H1 (cell line): Measurements from ENCODE around the gene TCF19. TPM values are rescaled to one million over a fixed set of nuclear protein-coding genes. Genes with fewer than 3 reads are reported as not detected.

Experiments
- CTCF ChIA-PET: fragments of 300-600 bp; sonication (Branson Sonifier 250); formaldehyde crosslinking; loops from one replicate; lab custom pipeline; 2021; ENCODE audit not compliant: partially characterized antibody; lab: Charles Lee
- POLR2A ChIA-PET: fragments of 300-600 bp; sonication (Branson Sonifier 250); formaldehyde crosslinking; loops from one replicate; lab custom pipeline; 2021; ENCODE audit warnings: inconsistent platforms; ENCODE audit not compliant: partially characterized antibody; lab: Charles Lee
- DNase-seq, 2 experiments: peaks; one replicate each; pipeline versions ENCODE4 v3.0.0 to v3.0.0-alpha.2; 2010 to 2022; ENCODE audit warnings: low spot score in 2 of 2, low read depth in 1 of 2, mixed read lengths in 1 of 2
- FAIRE-seq: peaks from 2 replicates; lab custom pipeline; 2011; peaks lifted over from hg19 to GRCh38; lab: Jason Lieb, UNC
- H2AFZ ChIP-seq: 2 replicates; pipeline ENCODE4 v1.8.1; 2012; ENCODE audit warnings: low read length, inconsistent platforms
- H2AK5ac ChIP-seq: 2 replicates; pipeline ENCODE4 v1.6.1; 2013; ENCODE audit warnings: low read depth, low read length
- H2BK120ac ChIP-seq: replicated peaks from 2 replicates; pipeline ENCODE3; 2013; ENCODE audit warnings: low read depth, low read length, inconsistent platforms
- H2BK12ac ChIP-seq: 2 replicates; pipeline ENCODE4 v1.6.1; 2013; ENCODE audit warnings: low read depth, low read length
- H2BK15ac ChIP-seq: 2 replicates; pipeline ENCODE4 v1.6.1; 2013; ENCODE audit warnings: low read length
- H2BK20ac ChIP-seq: 2 replicates; pipeline ENCODE4 v1.6.1; 2013; ENCODE audit warnings: low read length
- H2BK5ac ChIP-seq: 2 replicates; pipeline ENCODE4 v1.6.1; 2013; ENCODE audit warnings: low read depth, low read length
- H3K14ac ChIP-seq: 2 replicates; pipeline ENCODE4 v1.6.1; 2013; ENCODE audit warnings: inconsistent platforms; ENCODE audit not compliant: insufficient read length
- H3K18ac ChIP-seq: 2 replicates; pipeline ENCODE4 v1.6.1; 2013; ENCODE audit warnings: low read length; ENCODE audit errors: extremely low read depth
- H3K23ac ChIP-seq: 2 replicates; pipeline ENCODE4 v1.6.1; 2013; ENCODE audit warnings: inconsistent platforms; ENCODE audit not compliant: insufficient read length
- H3K23me2 ChIP-seq: 2 replicates; pipeline ENCODE4 v1.6.1; 2013; ENCODE audit warnings: low read depth, low read length
- H3K27ac ChIP-seq: 2 replicates; pipeline ENCODE4 v1.6.1; 2011; ENCODE audit warnings: low read depth, low read length, inconsistent platforms
- H3K27me3 ChIP-seq, 4 experiments: replicated peaks in 1 of 4; 1 replicate in 1 of 4; 2 replicates in 3 of 4; pipeline versions ENCODE4 v1.6.1 to v1.8.1; 2011 to 2013; ENCODE audit warnings: low read length in 3 of 4, mild to moderate bottlenecking in 3 of 4, inconsistent platforms in 2 of 4, mixed read lengths in 2 of 4, moderate library complexity in 1 of 4; ENCODE audit not compliant: control insufficient read depth in 3 of 4, insufficient read depth in 3 of 4; ENCODE audit errors: extremely low read depth in 1 of 4
- H3K36me3 ChIP-seq, 4 experiments: 2 replicates each; pipeline versions ENCODE4 v1.6.1 to v1.8.1; 2011 to 2013; ENCODE audit warnings: mild to moderate bottlenecking in 4 of 4, low read length in 3 of 4, moderate library complexity in 2 of 4, control low read depth in 1 of 4, inconsistent platforms in 1 of 4; ENCODE audit not compliant: insufficient read depth in 4 of 4, control insufficient read depth in 2 of 4
- H3K4ac ChIP-seq: replicated peaks from 2 replicates; pipeline ENCODE3; 2013; ENCODE audit warnings: low read length, low read depth, mixed read lengths, inconsistent platforms; ENCODE audit not compliant: insufficient read length
- H3K4me1 ChIP-seq, 4 experiments: replicated peaks in 1 of 4; 1 replicate in 1 of 4; 2 replicates in 3 of 4; pipeline versions ENCODE4 v1.6.1 to v1.8.1; 2011 to 2013; ENCODE audit warnings: low read length in 3 of 4, inconsistent platforms in 2 of 4, mixed read lengths in 1 of 4; ENCODE audit not compliant: insufficient read depth in 4 of 4, control insufficient read depth in 3 of 4
- H3K4me2 ChIP-seq, 2 experiments: 2 replicates each; pipeline versions ENCODE4 v1.6.1 to v1.8.1; 2011 to 2013; ENCODE audit warnings: low read depth in 2 of 2, low read length in 2 of 2, control low read depth in 1 of 2, inconsistent platforms in 1 of 2, mild to moderate bottlenecking in 1 of 2; ENCODE audit not compliant: insufficient read depth in 1 of 2
- H3K4me3 ChIP-seq, 4 experiments: fragments of 200-600, 300-600 bp in 1 of 4; sonication (generic), shearing (Covaris generic), sonication (Bioruptor Twin) in 1 of 4; 2 replicates each; pipeline versions ENCODE4 v1.5.1 to v1.8.1; 2011 to 2016; ENCODE audit warnings: low read length in 4 of 4, low read depth in 3 of 4, control low read depth in 2 of 4, inconsistent platforms in 2 of 4, mild to moderate bottlenecking in 2 of 4, mixed read lengths in 1 of 4, moderate library complexity in 1 of 4; ENCODE audit not compliant: insufficient read depth in 2 of 4; ENCODE audit errors: extremely low read depth in 1 of 4
- H3K56ac ChIP-seq: replicated peaks from 2 replicates; pipeline ENCODE3; 2013; ENCODE audit warnings: low read depth, mild to moderate bottlenecking, mixed read lengths, low read length, inconsistent platforms; ENCODE audit not compliant: insufficient read length
- H3K79me1 ChIP-seq: 2 replicates; pipeline ENCODE4 v1.6.1; 2013; ENCODE audit warnings: low read depth, low read length, control low read depth
- H3K79me2 ChIP-seq, 2 experiments: 2 replicates each; pipeline versions ENCODE4 v1.6.1 to v1.8.1; 2012 to 2013; ENCODE audit warnings: low read length in 2 of 2, mild to moderate bottlenecking in 2 of 2, inconsistent platforms in 1 of 2; ENCODE audit not compliant: insufficient read depth in 2 of 2, control insufficient read depth in 1 of 2
- H3K9ac ChIP-seq, 4 experiments: replicated peaks in 1 of 4; 1 replicate in 1 of 4; 2 replicates in 3 of 4; pipeline versions ENCODE4 v1.6.1 to v1.8.1; 2011 to 2013; ENCODE audit warnings: low read depth in 3 of 4, low read length in 3 of 4, control low read depth in 2 of 4, mild to moderate bottlenecking in 2 of 4, moderate library complexity in 2 of 4, inconsistent platforms in 1 of 4; ENCODE audit errors: extremely low read depth in 1 of 4
- H3K9me3 ChIP-seq, 2 experiments: 2 replicates each; pipeline versions ENCODE4 v1.6.1 to v1.8.1; 2012 to 2013; ENCODE audit warnings: mild to moderate bottlenecking in 2 of 2, moderate library complexity in 2 of 2, control low read depth in 1 of 2, inconsistent platforms in 1 of 2, low read depth in 1 of 2, low read length in 1 of 2, mixed read lengths in 1 of 2; ENCODE audit not compliant: insufficient read depth in 2 of 2
- H4K20me1 ChIP-seq, 2 experiments: replicated peaks in 1 of 2; 2 replicates each; pipeline versions ENCODE3 to v1.8.1; 2011 to 2013; ENCODE audit warnings: inconsistent platforms in 2 of 2, low read length in 2 of 2, mild to moderate bottlenecking in 1 of 2; ENCODE audit not compliant: insufficient read depth in 2 of 2, control insufficient read depth in 1 of 2
- H4K5ac ChIP-seq: 2 replicates; pipeline ENCODE4 v1.6.1; 2013; ENCODE audit warnings: low read length, low read depth, mixed read lengths, inconsistent platforms; ENCODE audit not compliant: insufficient read length
- H4K8ac ChIP-seq: 2 replicates; pipeline ENCODE4 v1.8.0; 2013; ENCODE audit warnings: mild to moderate bottlenecking, moderate library complexity, low read length, inconsistent platforms; ENCODE audit not compliant: insufficient read depth; ENCODE audit errors: extremely low read depth
- H4K91ac ChIP-seq: replicated peaks from 2 replicates; pipeline ENCODE3; 2013; ENCODE audit warnings: low read length, mixed read lengths, inconsistent platforms; ENCODE audit not compliant: insufficient read length
- BACH1 ChIP-seq: IDR thresholded peaks from 2 replicates; pipeline ENCODE4 v1.6.1; 2012; ENCODE audit warnings: low read length, improper control_type of control experiment
- BCL11A ChIP-seq, 2 experiments: IDR thresholded peaks; one replicate each; pipeline ENCODE4 v1.6.1; 2011; ENCODE audit warnings: low read depth in 2 of 2, low read length in 2 of 2, mild to moderate bottlenecking in 2 of 2
- CBX8 ChIP-seq: fragments of 300-800, 300-1000 bp; sonication (generic); IDR thresholded peaks from 2 replicates; pipeline ENCODE4 v1.7.1; 2016; ENCODE audit warnings: low read depth, low read length, borderline replicate concordance
- CREB1 ChIP-seq: IDR thresholded peaks from 2 replicates; pipeline ENCODE4 v1.6.1; 2012; ENCODE audit warnings: inconsistent platforms
- EZH2 ChIP-seq: fragments of 200-600 bp; sonication (generic); IDR thresholded peaks from 2 replicates; pipeline ENCODE4 v1.7.1; 2012; ENCODE audit warnings: low read depth, mild to moderate bottlenecking, moderate library complexity, low read length, inconsistent platforms; ENCODE audit not compliant: severe bottlenecking
- GABPA ChIP-seq: IDR thresholded peaks from 2 replicates; pipeline ENCODE4 v1.6.1; 2011; ENCODE audit warnings: mild to moderate bottlenecking, low read length, moderate library complexity, borderline replicate concordance; ENCODE audit not compliant: insufficient read depth
- GTF2F1 ChIP-seq: IDR thresholded peaks from 2 replicates; pipeline ENCODE4 v1.6.1; 2012; ENCODE audit warnings: low read depth, low read length, improper control_type of control experiment, borderline replicate concordance
- NRF1 ChIP-seq: IDR thresholded peaks from 2 replicates; pipeline ENCODE4 v1.6.1; 2011; ENCODE audit warnings: mild to moderate bottlenecking, low read depth, low read length, improper control_type of control experiment
- SUZ12 ChIP-seq: fragments of 200-600 bp; sonication (generic); IDR thresholded peaks from 2 replicates; pipeline ENCODE4 v1.6.1; 2012; ENCODE audit warnings: mild to moderate bottlenecking, inconsistent platforms, low read length, moderate library complexity, mixed read lengths
- TCF12 ChIP-seq: IDR thresholded peaks from 2 replicates; pipeline ENCODE4 v1.6.1; 2011; ENCODE audit warnings: low read depth, mild to moderate bottlenecking, low read length
- WGBS, 2 experiments: shearing (Covaris generic) in 1 of 2; methylation state at CpG; one replicate each; pipeline versions ENCODE4 v1.1.6 to v1.1.7; 2013 to 2015; ENCODE audit warnings: low lambda C conversion rate in 2 of 2, mixed read lengths in 2 of 2, inconsistent platforms in 1 of 2, low coverage in 1 of 2, missing lambda C conversion rate in 1 of 2; ENCODE audit not compliant: insufficient replicate concordance in 2 of 2, insufficient coverage in 1 of 2, insufficient read length in 1 of 2; ENCODE audit errors: extremely low coverage in 1 of 2, missing lambda C conversion rate in 1 of 2; 5-methylcytosine and 5-hydroxymethylcytosine counted together
- polyA plus RNA-seq, 7 experiments: library from polyadenylated mRNA; depleted of rRNA in 3 of 7; stranded (reverse) in 5 of 7; unstranded in 2 of 7; fragments of >200 nt in 5 of 7; fragments of 200-250 nt in 2 of 7; gene quantifications; 1 replicate in 5 of 7; 2 replicates in 1 of 7; 4 replicates in 1 of 7; pipeline versions ENCODE4 v1.2.1 to v1.2.3, GENCODE V29; 2011 to 2013; ENCODE audit warnings: missing spikeins in 2 of 7, mixed read lengths in 2 of 7
- total RNA-seq: library from RNA; stranded (reverse); fragmentation: NEBNext Ultra II Directional; extraction: Animal tissue kit (Norgen Biotek cat#: 25700); gene quantifications from 2 replicates; pipeline ENCODE4 v1.2.1, GENCODE V29; 2021
- TF ChIP-seq, protein P1 (sequence below): IDR thresholded peaks from 2 replicates; pipeline ENCODE4 v1.6.1; 2012; ENCODE audit warnings: inconsistent platforms
- TF ChIP-seq, protein P2 (sequence below): IDR thresholded peaks from 2 replicates; pipeline ENCODE4 v1.6.1; 2012; ENCODE audit warnings: inconsistent platforms

The TCF19 gene
- total and polyA plus RNA-seq, 2 of the 8 experiments (the other 6 are each of a cell fraction or from before 2014, with no cell fraction given) = 7.2 to 11.0 TPM

DNA sequence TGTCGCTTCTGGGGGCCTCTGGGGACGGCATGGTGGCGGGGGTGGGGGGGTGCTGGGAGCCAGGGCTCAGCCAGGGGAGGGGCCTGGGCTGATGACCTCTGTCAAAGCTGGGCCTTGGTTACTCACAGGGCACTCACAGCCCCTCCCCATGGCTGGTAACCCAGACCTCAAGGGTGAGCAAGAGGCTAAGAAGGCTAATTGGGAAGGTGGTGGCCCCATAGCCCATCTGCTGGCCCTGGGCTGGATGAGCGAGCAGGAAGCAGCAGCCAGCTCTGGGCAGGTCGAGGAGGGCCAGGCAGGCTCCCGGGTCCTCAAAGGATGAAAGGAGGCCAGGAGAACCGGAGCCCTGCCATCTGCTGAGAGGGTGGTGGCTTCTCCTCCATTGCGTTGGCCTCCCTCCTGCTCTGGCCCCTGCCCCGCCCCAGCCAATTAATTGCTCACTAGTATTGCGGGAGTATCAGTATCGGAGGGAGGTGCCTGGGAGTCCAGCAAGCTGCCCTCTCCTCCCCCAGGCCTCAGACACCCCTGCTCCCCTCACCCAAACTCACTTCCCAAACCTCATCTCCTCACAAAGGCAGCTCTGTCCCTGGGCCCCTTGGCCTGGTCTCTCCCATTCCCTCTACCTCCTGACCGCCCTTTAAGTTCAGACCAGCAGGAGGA lies 37.1 kb upstream of the TCF19 start:
- H4K91ac ChIP-seq = no peak overlapping the region
- H3K79me2 ChIP-seq = no peaks in the 10 kb centered on the region
- CTCF ChIA-PET = interaction anchor here (0.6 to 1.7 kb wide), 8 partner anchors 9 to 75 kb away, joined by 3 to 6 read pairs (median 3); partner anchors contain the start of gene C6orf15
- no peak overlapping the region for H3K18ac ChIP-seq
- FAIRE-seq (no peak), DNase-seq (no peak)
- no peaks in the 10 kb centered on the region for H3K36me3 ChIP-seq
- H3K4me2 ChIP-seq = no peak overlapping the region
- no peaks in the 10 kb centered on the region for H3K23me2 ChIP-seq
- no peaks in the 10 kb centered on the region for H4K20me1 ChIP-seq
- H4K8ac ChIP-seq = no peak overlapping the region
- H3K9ac ChIP-seq = no peak overlapping the region
- no peak overlapping the region for H3K56ac ChIP-seq
- H3K79me1 ChIP-seq = no peaks in the 10 kb centered on the region
- no peak overlapping the region for H2AK5ac ChIP-seq
- no peak overlapping the region for H4K5ac ChIP-seq
- H2BK5ac ChIP-seq = no peak overlapping the region
- no peak overlapping the region for H3K23ac ChIP-seq
- no peak overlapping the region for H3K14ac ChIP-seq
- H3K4me1 ChIP-seq = peaks cover 0 to 6% (median 0%) of the 10 kb centered on the region in 4 experiments; a peak in 2 of 7 replicates
- H3K27me3 ChIP-seq = no peaks in the 10 kb centered on the region; a peak in 1 of 7 replicates
- H3K27ac ChIP-seq = no peak overlapping the region
- no peak overlapping the region for H2BK15ac ChIP-seq
- H3K4me3 ChIP-seq = no peak overlapping the region
- no peaks in the 10 kb centered on the region for H3K9me3 ChIP-seq
- no peak overlapping the region for H2BK120ac ChIP-seq
- H3K4ac ChIP-seq = no peak overlapping the region
- no peak overlapping the region for H2BK12ac ChIP-seq
- 88% methylated on average over 10 of the region's 12 CpGs; no CpG with 5 or more reads in 1 of the 2 experiments for WGBS, 2 experiments
- H2BK20ac ChIP-seq = no peak overlapping the region
- H2AFZ ChIP-seq = no peak overlapping the region
- POLR2A ChIA-PET = interaction anchor here (0.6 to 68.5 kb wide), 2 partner anchors 47 to 70 kb away, joined by 4 to 2251 read pairs; partner anchors contain the start of genes CCHCR1, POU5F1, PSORS1C2 and TCF19
- TF ChIP-seq NRF1 (no peak), BACH1 (no peak), CBX8 (no peak), GTF2F1 (no peak), TCF12 (no peak), EZH2 (no peak), CREB1 (no peak), BCL11A (IDR thresholded peaks at IDR 0.05; ENCODE audit: low read depth in 2 of 2, low read length in 2 of 2) (no peak), GABPA (no peak), SUZ12 (no peak)
- TF ChIP-seq, protein P1, sequence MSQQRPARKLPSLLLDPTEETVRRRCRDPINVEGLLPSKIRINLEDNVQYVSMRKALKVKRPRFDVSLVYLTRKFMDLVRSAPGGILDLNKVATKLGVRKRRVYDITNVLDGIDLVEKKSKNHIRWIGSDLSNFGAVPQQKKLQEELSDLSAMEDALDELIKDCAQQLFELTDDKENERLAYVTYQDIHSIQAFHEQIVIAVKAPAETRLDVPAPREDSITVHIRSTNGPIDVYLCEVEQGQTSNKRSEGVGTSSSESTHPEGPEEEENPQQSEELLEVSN = no peak
- TF ChIP-seq, protein P2, sequence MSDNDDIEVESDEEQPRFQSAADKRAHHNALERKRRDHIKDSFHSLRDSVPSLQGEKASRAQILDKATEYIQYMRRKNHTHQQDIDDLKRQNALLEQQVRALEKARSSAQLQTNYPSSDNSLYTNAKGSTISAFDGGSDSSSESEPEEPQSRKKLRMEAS = no peak
